HTR-8/SVneo (cell line): ENCODE results near the gene RNF208.
"Not testable (repeated sequence)": the region's sequence is repeated elsewhere in the genome, so short reads cannot be mapped to it uniquely, and the experiment has no call there.

Source experiments
- DNase-seq: peaks from one replicate; pipeline ENCODE4 v3.0.0; 2011; ENCODE audit warnings: low spot score, mixed read lengths; ENCODE audit not compliant: insufficient read length
- FAIRE-seq: peaks from 2 replicates; lab custom pipeline; 2011; peaks lifted over from hg19 to GRCh38; lab: Jason Lieb, UNC

RNF208 gene

GRCh38 chr9:137222190-137223077 lies at the start of gene RNF208:
Gene RNF208 (minus strand): TSS chr9:137222240. CDS start chr9:137221212, 1,028 bp downstream.
- no peak for FAIRE-seq
- DNase-seq = no peak

GRCh38 chr9:137271696-137272076 lies 49.6 kb upstream of the RNF208 start:
- FAIRE-seq (no peak), DNase-seq (no peak)

GRCh38 chr9:137270929-137271695 lies 49.1 kb upstream of the RNF208 start:
- FAIRE-seq (no peak), DNase-seq (no peak)

GRCh38 chr9:137269231-137269772 lies 47.3 kb upstream of the RNF208 start:
- FAIRE-seq = no peak
- DNase-seq = no peak

GRCh38 chr9:137268538-137269201 lies 46.6 kb upstream of the RNF208 start:
- DNase-seq (no peak), FAIRE-seq (no peak)

GRCh38 chr9:137267933-137268355 lies 45.9 kb upstream of the RNF208 start:
- FAIRE-seq = no peak

GRCh38 chr9:137266585-137267453 lies 44.8 kb upstream of the RNF208 start:
- DNase-seq = no peak
- no peak for FAIRE-seq

More at GRCh38 chr9:137267933-137268355, 45.9 kb upstream of the RNF208 start:
- no peak for DNase-seq

GRCh38 chr9:137266162-137266527 lies 44.1 kb upstream of the RNF208 start:
- FAIRE-seq (no peak), DNase-seq (no peak)

- FAIRE-seq (no peak), DNase-seq (no peak)
Measured at GRCh38 chr9:137265496-137266161, 43.6 kb upstream of the RNF208 start.

GRCh38 chr9:137264067-137264466 lies 42.0 kb upstream of the RNF208 start:
- FAIRE-seq (no peak), DNase-seq (no peak)

GRCh38 chr9:137263506-137263905 lies 41.5 kb upstream of the RNF208 start:
- no peak for DNase-seq
- no peak for FAIRE-seq

GRCh38 chr9:137262909-137263285 lies 40.9 kb upstream of the RNF208 start:
- DNase-seq (no peak), FAIRE-seq (no peak)

- not testable (repeated sequence) for FAIRE-seq, DNase-seq
Measured at GRCh38 chr9:137262173-137262908, 40.3 kb upstream of the RNF208 start.

- DNase-seq = no peak
- FAIRE-seq = no peak
Measured at GRCh38 chr9:137256856-137257255, 34.8 kb upstream of the RNF208 start.

GRCh38 chr9:137256362-137256761 lies 34.3 kb upstream of the RNF208 start:
- FAIRE-seq (no peak), DNase-seq (no peak)

GRCh38 chr9:137255448-137256114 lies 33.5 kb upstream of the RNF208 start:
- FAIRE-seq (no peak), DNase-seq (peak; percentile 52)

GRCh38 chr9:137254624-137255447 lies 32.8 kb upstream of the RNF208 start, which contains the start of gene NELFB:
Gene NELFB (plus strand): TSS chr9:137255327.
- FAIRE-seq (peak; percentile 79), DNase-seq (peak; percentile 93)
